OCI-LY3 (cell line): ENCODE measurements around the gene SYNPO.

Source experiments
- H2AFZ ChIP-seq: fragments of 200-600, 300-600 bp; shearing (Covaris generic); 2 replicates; pipeline ENCODE4 v1.6.0; 2014; ENCODE audit warnings: antibody characterized with exemption, low read depth, low read length
- H3K27ac ChIP-seq: fragments of 200-600, 300-600 bp; sonication (generic); 2 replicates; pipeline ENCODE4 v1.5.1; 2014; ENCODE audit warnings: mild to moderate bottlenecking, low read length, moderate library complexity, mixed read lengths
- H3K27me3 ChIP-seq: fragments of 200-600, 300-600 bp; sonication (generic); 2 replicates; pipeline ENCODE4 v1.6.1; 2014; ENCODE audit warnings: low read depth, low read length, mixed read lengths
- H3K36me3 ChIP-seq: fragments of 200-600, 300-600 bp; sonication (generic); replicated peaks from 2 replicates; pipeline ENCODE3; 2014; ENCODE audit warnings: low read depth, low read length, mixed read lengths
- H3K4me1 ChIP-seq: fragments of 300-600, 200-600 bp; sonication (generic); 2 replicates; pipeline ENCODE4 v1.6.1; 2014; ENCODE audit warnings: low read length, mixed read lengths
- H3K4me2 ChIP-seq: fragments of 200-600, 300-600 bp; sonication (generic); 2 replicates; pipeline ENCODE4 v1.6.1; 2014; ENCODE audit warnings: low read length, mixed read lengths
- H3K4me3 ChIP-seq: fragments of 300-600, 200-600 bp; sonication (generic); 2 replicates; pipeline ENCODE4 v1.5.1; 2014; ENCODE audit warnings: antibody characterized with exemption, mild to moderate bottlenecking, low read length, moderate library complexity
- H3K79me2 ChIP-seq: fragments of 300-600, 200-600 bp; shearing (Covaris generic); 2 replicates; pipeline ENCODE4 v1.6.1; 2014; ENCODE audit warnings: mild to moderate bottlenecking, low read length, mixed read lengths
- H3K9ac ChIP-seq: fragments of 300-600, 200-600 bp; shearing (Covaris generic); 2 replicates; pipeline ENCODE4 v1.6.0; 2014; ENCODE audit warnings: mild to moderate bottlenecking, low read length, moderate library complexity
- H3K9me3 ChIP-seq: fragments of 200-600, 300-600 bp; shearing (Covaris generic); 2 replicates; pipeline ENCODE4 v1.6.1; 2014; ENCODE audit warnings: low read length, mixed read lengths; ENCODE audit not compliant: insufficient read depth
- H4K20me1 ChIP-seq: fragments of 200-600, 300-600 bp; sonication (generic); 2 replicates; pipeline ENCODE4 v1.6.1; 2016; ENCODE audit warnings: low read length, mixed read lengths; ENCODE audit not compliant: insufficient read depth
- CTCF ChIP-seq: fragments of 200-600, 300-600 bp; sonication (generic); IDR thresholded peaks from 2 replicates; pipeline ENCODE4 v1.5.1; 2014; ENCODE audit warnings: antibody characterized with exemption, low read length, low read depth
- EZH2phosphoT487 ChIP-seq: fragments of 200-600 bp; shearing (Covaris generic); IDR thresholded peaks from 2 replicates; pipeline ENCODE4 v1.6.1; 2018; ENCODE audit warnings: antibody characterized with exemption, mixed run types, low read depth

Gene SYNPO

DNA sequence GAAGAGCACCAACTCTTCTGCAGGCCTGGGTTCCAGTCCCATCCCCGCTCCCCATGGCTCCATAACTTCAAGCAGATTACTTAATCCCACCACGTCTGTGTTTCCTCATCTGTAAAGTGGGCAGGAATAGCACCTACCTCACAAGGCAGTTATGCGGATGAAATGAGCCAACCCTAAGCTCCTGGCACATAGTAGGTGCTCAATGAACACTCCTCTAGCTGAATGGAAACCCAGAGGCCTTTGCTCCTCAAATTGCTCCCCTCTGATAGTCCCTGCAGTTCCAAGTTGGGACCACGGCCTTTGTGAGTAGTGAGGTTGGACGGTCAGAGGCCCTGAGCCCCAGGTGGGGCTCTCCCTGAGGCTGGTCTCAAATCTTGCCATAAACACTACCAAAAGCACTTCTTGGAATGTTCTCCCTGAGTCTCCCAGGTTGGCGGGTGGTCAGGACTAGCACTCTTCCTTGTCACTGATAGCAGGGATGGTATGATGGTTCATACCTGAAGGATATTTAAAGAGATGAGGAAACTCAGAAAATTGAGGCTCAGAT is 35.5 kb upstream of the SYNPO start:
- Histone ChIP-seq H4K20me1 (no peaks in the 10 kb centered on the region), H3K4me1 (peaks cover 5% of the 10 kb centered on the region), H3K4me2 (no peak overlapping the region), H3K27ac (no peak overlapping the region), H3K9ac (no peak overlapping the region), H3K79me2 (no peaks in the 10 kb centered on the region), H3K4me3 (no peak overlapping the region), H2AFZ (no peak overlapping the region), H3K27me3 (no peaks in the 10 kb centered on the region), H3K9me3 (no peaks in the 10 kb centered on the region), H3K36me3 (no peaks in the 10 kb centered on the region)
- no peak for TF ChIP-seq EZH2phosphoT487
- TF ChIP-seq CTCF = no peak

DNA sequence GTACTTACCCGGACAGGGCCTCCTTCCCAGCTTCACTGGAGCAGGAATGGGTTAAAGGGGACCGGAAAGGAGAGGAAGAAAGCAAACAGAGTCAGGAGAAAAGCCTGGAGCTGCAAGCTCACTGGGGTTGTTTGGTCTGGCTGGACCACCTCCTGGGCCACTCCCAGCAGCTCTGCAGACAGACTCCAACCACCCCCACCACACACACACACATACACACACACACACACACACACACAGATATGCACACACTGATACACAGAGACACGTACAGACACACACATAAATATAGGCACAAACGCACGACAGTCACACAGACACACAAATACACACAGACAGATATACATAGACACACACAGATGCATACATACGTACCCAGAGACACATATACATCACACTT is 34.9 kb upstream of the SYNPO start:
- Histone ChIP-seq H4K20me1 (no peaks in the 10 kb centered on the region), H3K27me3 (no peaks in the 10 kb centered on the region), H3K4me1 (no peaks in the 10 kb centered on the region), H2AFZ (no peak overlapping the region), H3K4me3 (no peak overlapping the region), H3K9ac (no peak overlapping the region), H3K27ac (no peak overlapping the region), H3K36me3 (no peaks in the 10 kb centered on the region), H3K9me3 (no peaks in the 10 kb centered on the region), H3K4me2 (no peak overlapping the region), H3K79me2 (no peaks in the 10 kb centered on the region)
- TF ChIP-seq EZH2phosphoT487 = no peak
- TF ChIP-seq CTCF = no peak

DNA sequence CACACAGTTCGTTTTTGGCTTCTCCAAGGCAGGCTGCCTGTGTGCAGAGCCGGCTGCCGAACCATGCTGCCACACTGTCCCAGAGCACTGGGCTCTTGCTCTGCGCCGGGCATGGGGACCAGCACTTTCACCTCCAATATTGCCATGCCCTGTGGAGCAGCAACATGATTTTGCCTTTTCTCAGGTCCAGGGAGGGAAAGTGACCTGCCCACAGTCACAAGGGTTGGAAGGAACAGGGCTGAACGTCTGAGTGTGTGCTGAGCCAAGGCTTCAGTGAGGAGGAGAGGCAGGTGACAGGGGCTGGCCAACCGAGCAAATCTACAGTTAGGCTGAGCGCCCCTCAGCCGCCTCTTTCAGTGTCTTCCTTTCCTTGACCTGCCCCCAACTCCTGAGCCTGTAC is 34.0 kb upstream of the SYNPO start:
- Histone ChIP-seq H3K79me2 (no peaks in the 10 kb centered on the region), H2AFZ (no peak overlapping the region), H3K27me3 (no peaks in the 10 kb centered on the region), H3K36me3 (no peaks in the 10 kb centered on the region), H3K4me2 (no peak overlapping the region), H3K9ac (no peak overlapping the region), H3K27ac (no peak overlapping the region), H3K9me3 (no peaks in the 10 kb centered on the region), H3K4me1 (no peaks in the 10 kb centered on the region), H4K20me1 (no peaks in the 10 kb centered on the region), H3K4me3 (no peak overlapping the region)
- TF ChIP-seq CTCF = no peak
- TF ChIP-seq EZH2phosphoT487 = no peak

GRCh38 chr5:150607105-150607504 is 33.4 kb upstream of the SYNPO start:
- Histone ChIP-seq H3K4me2 (no peak overlapping the region), H4K20me1 (no peaks in the 10 kb centered on the region), H3K9me3 (no peaks in the 10 kb centered on the region), H3K4me3 (no peak overlapping the region), H3K79me2 (no peaks in the 10 kb centered on the region), H3K36me3 (no peaks in the 10 kb centered on the region), H3K9ac (no peak overlapping the region), H3K4me1 (no peaks in the 10 kb centered on the region), H3K27me3 (no peaks in the 10 kb centered on the region), H2AFZ (no peak overlapping the region), H3K27ac (no peak overlapping the region)
- TF ChIP-seq CTCF = no peak
- TF ChIP-seq EZH2phosphoT487 = no peak
